Epithelial cell of esophagus (primary cell): ENCODE data around the gene SUCLG2.

ENCODE experiments used
- DNase-seq: peaks from one replicate; pipeline ENCODE4 v3.0.0; 2010; ENCODE audit warnings: low read depth
- H3K4me3 ChIP-seq: 2 replicates; pipeline ENCODE4 v1.5.1; 2011; ENCODE audit warnings: mild to moderate bottlenecking, low read length, control low read depth
- TF ChIP-seq, protein P1 (sequence below): IDR thresholded peaks from 2 replicates; pipeline ENCODE4 v1.5.1; 2011; ENCODE audit warnings: low read depth, mild to moderate bottlenecking, low read length, control low read depth, inconsistent platforms; ENCODE audit not compliant: insufficient read depth; ENCODE audit errors: missing control alignments

SUCLG2 gene

DNA sequence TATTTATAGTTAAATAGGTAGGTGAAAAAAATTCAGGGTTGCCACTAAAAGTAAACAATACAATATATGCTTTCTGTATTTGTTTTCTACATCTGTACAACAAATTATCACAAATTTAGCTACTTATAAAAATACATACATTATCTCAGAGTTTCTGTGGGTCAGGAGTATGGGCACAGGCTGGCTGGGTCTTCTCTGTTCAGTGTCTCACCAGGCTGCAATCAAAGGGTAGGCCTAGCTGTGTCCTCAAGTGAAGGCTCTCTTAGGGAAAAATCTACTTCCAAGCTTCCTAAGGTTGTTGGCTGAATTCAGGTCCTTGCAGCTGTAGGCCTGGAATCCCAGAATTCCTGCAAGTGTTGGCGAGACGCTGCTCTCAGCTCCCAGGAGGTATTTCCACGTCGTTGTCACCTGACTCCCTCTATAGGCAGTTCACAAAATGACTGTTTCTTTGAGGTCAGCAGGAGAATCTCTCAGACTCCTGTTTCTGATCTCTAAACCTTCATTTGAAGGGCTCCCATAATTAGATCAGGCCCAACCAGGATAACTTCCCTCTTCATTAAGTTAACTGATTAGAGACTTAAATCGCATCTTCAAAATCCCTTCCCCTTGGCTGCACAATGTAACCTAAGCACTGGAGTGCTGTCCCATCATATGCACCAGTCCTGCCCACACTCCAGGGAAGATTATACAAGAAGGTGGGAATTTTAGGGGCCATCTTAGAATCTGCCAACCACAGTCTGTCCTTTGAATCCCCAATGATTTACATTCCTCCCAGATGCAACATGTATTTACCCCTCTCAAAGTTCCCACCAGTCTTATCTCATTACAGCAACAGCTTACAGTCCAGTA lies 296.6 kb downstream of the SUCLG2 start:
- DNase-seq, result peak; percentile 54
- H3K4me3 ChIP-seq, result no peak overlapping the region
- TF ChIP-seq, protein P1, sequence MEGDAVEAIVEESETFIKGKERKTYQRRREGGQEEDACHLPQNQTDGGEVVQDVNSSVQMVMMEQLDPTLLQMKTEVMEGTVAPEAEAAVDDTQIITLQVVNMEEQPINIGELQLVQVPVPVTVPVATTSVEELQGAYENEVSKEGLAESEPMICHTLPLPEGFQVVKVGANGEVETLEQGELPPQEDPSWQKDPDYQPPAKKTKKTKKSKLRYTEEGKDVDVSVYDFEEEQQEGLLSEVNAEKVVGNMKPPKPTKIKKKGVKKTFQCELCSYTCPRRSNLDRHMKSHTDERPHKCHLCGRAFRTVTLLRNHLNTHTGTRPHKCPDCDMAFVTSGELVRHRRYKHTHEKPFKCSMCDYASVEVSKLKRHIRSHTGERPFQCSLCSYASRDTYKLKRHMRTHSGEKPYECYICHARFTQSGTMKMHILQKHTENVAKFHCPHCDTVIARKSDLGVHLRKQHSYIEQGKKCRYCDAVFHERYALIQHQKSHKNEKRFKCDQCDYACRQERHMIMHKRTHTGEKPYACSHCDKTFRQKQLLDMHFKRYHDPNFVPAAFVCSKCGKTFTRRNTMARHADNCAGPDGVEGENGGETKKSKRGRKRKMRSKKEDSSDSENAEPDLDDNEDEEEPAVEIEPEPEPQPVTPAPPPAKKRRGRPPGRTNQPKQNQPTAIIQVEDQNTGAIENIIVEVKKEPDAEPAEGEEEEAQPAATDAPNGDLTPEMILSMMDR, result peak; percentile 63

DNA sequence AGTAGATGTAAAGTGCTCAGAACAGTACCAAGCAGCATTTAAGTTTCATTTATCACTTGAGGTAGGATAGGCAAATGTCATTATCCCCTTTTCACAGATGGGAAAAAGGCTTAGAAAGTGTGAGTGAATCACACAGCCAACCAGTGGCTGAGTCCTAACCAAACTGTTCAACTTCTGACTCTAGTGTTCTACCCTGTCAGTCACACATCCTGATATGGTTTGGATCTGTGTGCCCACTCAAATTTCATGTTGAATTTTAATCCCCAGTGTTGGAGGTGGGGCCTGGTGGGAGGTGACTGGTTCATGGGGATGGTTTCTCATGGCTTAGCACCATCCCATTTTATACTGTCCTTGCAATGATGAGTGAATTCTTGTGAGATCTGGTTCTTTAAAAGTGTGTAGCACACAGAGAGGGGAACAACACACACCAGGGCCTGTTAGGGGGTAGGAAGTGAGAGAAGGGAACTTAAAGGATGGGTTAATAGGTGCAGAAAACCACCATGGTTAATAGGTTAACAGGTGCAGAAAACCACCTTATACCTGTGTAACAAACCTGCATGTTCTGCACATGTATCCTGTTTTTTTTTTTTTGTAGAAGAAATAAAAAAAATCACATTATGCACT lies 304.7 kb downstream of the SUCLG2 start:
- TF ChIP-seq, protein P1, result no peak
- no peak overlapping the region for H3K4me3 ChIP-seq
- DNase-seq, result peak; percentile 51

DNA sequence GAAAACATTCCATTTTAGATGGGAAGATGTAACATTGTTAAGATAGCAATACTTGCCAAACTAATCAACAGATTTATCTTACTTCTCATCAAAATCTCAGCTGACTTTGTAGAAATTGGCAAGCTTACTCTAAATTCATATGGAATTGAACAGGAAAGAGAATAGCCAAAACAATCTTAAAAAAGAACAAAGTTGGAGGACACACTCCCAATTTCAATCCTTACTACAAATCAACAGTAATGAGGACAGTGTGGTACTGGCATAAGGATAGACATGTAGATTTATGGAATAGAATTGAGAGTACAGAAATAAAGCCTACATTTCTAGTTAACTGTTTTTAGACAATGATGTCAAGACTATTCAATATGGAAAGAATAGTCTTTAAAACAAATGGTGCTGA lies 308.3 kb downstream of the SUCLG2 start:
- TF ChIP-seq, protein P1, result no peak
- no peak for DNase-seq
- H3K4me3 ChIP-seq, result no peak overlapping the region

DNA sequence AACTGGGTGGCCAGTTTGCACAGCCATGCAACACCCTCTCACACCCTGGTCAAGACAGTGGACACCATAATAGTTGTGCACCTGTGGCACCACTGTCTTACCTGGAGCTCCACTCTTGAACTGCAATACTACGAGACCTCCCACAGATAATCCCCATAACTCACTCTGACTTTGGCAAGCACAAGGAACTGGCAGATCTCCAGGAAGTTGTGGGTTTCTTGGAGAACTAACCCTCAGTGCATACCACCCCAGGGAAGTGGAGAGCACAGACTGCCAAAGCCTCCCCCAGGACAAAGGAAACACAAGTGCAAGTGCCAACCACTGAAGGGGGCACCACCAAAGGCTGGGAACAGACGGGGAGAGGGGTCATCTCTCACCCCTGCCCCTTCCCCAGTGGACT lies 318.6 kb downstream of the SUCLG2 start:
- TF ChIP-seq, protein P1, result no peak
- H3K4me3 ChIP-seq, result no peak overlapping the region
- no peak for DNase-seq

DNA sequence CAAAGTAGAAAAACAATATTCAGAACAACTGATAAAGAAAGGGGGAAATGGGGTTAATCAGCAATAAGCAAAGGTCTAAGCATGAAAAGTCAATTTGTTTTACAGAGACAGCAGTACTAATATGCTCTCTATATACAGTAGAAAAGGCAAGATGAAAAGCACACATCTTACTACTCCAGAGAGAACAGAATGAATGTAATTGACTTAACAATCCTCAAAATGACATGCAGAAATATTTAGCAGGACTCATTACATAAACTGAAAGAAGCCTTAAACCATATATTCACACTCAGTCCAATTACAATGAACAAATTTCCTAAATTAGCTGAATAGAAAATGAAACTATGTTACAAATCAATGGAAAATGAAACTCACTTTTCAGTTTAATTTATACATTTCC lies 319.8 kb downstream of the SUCLG2 start:
- no peak for DNase-seq
- TF ChIP-seq, protein P1, result no peak
- no peak overlapping the region for H3K4me3 ChIP-seq

DNA sequence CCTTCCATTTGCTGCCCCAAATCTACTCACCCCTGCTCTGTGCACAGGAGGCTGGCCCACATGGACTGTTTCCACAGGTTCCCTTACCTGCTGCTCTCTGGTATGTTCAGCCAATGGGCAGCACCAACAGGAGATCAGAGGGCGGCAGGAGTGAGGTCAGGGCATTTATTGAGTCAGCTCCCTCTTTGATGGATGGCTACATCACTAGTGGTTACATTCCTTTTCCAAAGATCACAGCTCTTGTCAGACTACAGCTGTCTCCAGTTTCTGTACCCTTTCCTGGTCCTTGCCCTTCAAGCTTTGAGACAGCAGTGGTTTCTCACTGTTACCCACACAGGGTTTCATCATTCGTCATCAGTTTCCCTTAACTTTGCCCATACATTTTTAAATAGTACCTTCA lies 325.1 kb downstream of the SUCLG2 start:
- TF ChIP-seq, protein P1, result no peak
- peak; percentile 1 for DNase-seq

More for the DNA sequence above, 325.1 kb downstream of the SUCLG2 start:
- H3K4me3 ChIP-seq, result no peak overlapping the region
